WI38 (cell line): ENCODE data around the gene CCSER1.

ENCODE experiments used
- H3K4me3 ChIP-seq: 2 replicates; pipeline ENCODE4 v1.5.1; 2011; ENCODE audit warnings: low read depth, mild to moderate bottlenecking, control low read depth, low read length
- TF ChIP-seq, protein P1 (sequence below): IDR thresholded peaks from 2 replicates; pipeline ENCODE4 v1.5.1; 2012; ENCODE audit warnings: low read depth, mild to moderate bottlenecking, control low read depth, low read length

Gene CCSER1

DNA sequence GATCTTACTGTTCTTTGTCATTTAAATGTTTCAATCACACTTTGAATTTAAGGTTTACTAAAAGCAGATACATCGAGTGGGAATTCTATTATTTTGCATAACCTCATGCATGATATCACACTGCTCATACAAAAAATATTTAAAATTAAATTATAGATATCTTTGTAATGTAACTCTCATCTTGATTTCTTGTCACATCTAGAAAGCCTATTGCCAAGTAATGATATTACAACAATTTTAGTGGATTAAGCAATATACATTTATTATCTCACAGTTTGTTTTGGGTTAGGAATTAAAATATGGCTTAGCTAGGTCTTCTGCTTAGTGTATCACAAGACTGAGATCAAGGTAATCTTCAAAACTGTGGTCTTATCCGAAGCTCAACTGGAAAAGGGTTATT, 865.0 kb downstream of the CCSER1 start:
- TF ChIP-seq, protein P1, sequence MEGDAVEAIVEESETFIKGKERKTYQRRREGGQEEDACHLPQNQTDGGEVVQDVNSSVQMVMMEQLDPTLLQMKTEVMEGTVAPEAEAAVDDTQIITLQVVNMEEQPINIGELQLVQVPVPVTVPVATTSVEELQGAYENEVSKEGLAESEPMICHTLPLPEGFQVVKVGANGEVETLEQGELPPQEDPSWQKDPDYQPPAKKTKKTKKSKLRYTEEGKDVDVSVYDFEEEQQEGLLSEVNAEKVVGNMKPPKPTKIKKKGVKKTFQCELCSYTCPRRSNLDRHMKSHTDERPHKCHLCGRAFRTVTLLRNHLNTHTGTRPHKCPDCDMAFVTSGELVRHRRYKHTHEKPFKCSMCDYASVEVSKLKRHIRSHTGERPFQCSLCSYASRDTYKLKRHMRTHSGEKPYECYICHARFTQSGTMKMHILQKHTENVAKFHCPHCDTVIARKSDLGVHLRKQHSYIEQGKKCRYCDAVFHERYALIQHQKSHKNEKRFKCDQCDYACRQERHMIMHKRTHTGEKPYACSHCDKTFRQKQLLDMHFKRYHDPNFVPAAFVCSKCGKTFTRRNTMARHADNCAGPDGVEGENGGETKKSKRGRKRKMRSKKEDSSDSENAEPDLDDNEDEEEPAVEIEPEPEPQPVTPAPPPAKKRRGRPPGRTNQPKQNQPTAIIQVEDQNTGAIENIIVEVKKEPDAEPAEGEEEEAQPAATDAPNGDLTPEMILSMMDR: no peak
- no peak overlapping the region for H3K4me3 ChIP-seq

DNA sequence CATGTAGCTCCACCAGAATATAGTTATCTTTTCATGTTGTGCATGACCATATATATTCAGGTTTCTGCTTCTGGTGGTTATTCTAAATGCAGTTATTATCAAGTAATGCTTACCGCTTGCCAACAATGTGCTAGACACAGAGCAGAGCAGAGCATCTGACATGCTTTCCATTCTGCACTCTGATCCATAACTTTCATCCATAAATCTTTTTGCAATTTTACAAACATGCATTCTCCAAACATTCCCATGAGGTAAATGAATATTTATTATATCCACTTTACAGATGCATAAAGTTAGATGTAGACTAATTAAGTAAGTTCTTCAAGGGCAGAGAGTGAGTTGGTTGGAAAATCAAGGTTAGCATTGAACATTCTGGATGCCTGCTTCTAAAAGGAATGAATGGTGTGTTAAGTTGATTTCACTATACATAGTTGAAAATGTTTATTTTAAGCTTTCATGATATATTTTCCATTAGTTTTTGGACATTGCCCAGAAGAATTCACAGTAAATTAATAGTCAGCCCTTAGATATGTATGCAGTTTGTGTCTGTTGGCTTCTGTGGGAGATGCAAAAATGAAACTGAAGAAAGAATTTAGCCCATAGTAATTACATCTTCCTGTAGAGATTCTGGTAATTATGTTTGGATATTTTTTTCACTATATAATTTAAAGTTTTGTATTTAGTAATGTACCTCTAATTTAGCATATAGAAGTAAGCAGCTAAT, 867.8 kb downstream of the CCSER1 start:
- no peak overlapping the region for H3K4me3 ChIP-seq
- TF ChIP-seq, protein P1: no peak

DNA sequence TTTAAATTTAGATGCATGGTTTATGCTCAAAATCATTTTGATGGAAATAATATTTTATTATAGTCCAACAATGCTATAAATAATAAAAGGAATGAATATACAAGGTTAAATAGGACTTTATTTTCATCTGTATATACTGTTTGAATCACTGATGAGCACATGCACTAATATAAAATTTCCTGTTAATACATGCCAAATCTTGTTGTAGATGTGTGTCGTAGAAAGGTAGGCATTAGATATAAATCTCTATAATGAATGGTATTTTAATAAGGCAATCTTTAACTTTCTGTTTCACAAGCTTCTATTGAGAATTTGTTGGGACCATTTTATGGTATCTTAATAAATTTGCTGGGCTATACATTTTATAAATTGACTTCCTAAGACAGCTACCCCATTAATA, 868.8 kb downstream of the CCSER1 start:
- TF ChIP-seq, protein P1: no peak
- no peak overlapping the region for H3K4me3 ChIP-seq

DNA sequence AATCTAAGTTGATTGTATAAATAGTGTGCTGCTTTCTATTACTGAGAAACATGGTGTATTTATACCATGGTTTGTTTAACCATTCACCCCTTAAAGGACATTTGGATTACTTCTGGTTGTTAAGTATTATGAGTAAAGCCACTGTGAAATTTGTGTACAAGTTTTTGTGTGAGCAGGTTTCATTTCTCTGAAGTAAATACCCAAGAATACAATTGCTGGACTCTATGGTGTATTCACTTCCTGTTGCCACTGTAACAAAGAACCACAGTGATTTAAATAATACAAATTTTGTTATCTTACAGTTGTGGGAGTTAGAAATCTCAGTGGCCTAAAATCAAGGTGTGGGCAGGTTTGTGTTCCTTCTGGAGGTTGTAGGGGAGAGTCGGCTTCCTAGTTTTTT, 869.6 kb downstream of the CCSER1 start:
- H3K4me3 ChIP-seq: no peak overlapping the region
- TF ChIP-seq, protein P1: no peak

DNA sequence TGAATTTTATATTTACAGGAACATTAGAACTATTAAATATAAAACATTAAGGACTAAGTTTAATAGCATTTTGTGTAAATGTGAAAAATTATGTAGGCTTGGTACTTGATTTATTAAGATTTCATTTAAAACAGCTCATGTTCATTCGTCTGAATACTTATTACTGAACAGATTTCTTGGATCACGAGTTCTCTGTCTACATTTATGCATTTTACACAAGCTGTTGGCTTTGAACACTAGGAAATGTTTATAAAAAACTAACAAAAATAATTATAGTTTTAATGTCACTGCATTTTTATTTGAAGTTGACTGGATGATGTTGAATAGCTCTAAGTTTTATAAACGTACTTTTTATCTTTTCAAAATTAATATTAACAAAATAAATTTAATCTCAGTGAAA, 888.7 kb downstream of the CCSER1 start:
- TF ChIP-seq, protein P1: no peak
- H3K4me3 ChIP-seq: no peak overlapping the region

DNA sequence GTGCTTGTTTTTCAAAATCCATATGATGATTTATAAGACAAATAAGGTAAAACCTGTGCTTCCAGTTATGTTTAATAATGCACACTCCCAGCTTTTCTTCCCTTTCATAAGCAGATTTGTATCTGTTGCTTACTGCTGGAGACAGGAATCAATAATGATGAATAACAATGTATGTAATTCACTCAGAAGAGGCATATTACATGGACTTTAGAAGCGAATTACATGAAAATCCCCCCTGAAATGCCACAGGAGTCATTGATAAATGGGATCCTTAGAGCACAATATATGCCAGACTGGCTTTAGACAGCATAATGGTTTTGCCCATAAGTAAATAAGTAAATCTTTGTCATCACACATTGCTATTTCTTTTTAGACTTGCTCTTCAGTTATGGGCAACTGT, 892.3 kb downstream of the CCSER1 start:
- TF ChIP-seq, protein P1: no peak
- no peak overlapping the region for H3K4me3 ChIP-seq

DNA sequence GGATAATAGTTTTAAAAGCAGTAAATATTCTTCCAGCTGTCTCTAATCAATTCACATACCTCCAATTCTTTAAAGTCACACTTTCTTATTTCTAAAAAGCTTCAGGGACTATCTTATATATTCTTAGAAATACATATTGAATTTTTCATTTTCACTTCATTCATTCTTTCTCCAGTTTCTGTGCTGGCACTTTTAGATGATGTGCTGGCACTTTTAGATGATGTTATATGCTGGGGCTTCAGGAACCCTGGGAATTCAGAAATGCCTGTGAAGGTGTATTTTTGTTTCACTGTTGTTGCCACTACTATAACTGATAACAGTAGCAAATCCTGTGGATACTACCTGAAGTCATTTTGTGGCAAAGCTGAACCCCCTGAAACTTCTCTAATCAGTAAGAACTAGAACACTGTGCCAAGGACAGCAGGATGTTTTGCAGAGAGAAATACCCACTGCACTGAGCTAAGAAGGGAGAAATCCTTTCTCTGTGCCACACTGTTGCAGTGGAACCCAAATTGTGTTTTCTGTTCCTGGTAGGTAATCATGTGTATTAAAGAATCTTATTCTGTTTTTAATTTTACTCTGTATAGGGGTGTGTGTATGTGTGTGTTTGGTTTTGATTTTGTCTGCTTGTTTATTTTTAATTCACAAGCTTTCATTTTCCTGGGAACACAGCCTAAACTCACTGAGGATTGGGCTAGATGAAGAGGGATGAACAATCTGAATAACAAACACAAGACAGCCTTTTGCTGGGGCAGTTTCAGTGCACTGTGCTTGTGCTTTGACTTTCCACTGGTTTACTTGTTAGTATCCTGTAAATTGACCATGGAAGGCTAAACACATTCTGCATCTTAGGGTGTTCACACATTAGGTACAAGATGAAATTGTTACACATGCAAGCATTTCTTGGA, 898.3 kb downstream of the CCSER1 start:
- TF ChIP-seq, protein P1: no peak
- H3K4me3 ChIP-seq: no peak overlapping the region
